GM12878 (cell line): ENCODE data around the gene VAC14. TPM values are rescaled to one million over a fixed set of nuclear protein-coding genes. Genes with fewer than 3 reads are reported as not detected.

Source experiments
- ATAC-seq: fragments of 200-7000 bp; cut with Tn5 transposase; 3 replicates; pipeline ENCODE4 v1.9.1; 2020; ENCODE audit warnings: mild to moderate bottlenecking, moderate library complexity
- BruUV-seq: library from RNA; stranded (reverse); fragments of 400-500 nt; replicated peaks from 2 replicates; lab custom pipeline; 2021; lab: Mats Ljungman, UMichigan
- CTCF ChIA-PET: fragments of 300-600 bp; sonication (Branson Sonifier 250); formaldehyde crosslinking; extraction: SDS; loops from one replicate; lab custom pipeline; 2021; ENCODE audit warnings: inconsistent platforms; lab: Yijun Ruan, JAX
- POLR2A ChIA-PET: fragments of 350-600 bp; formaldehyde crosslinking; extraction: SDS; loops from one replicate; lab custom pipeline; 2021; ENCODE audit warnings: inconsistent platforms; lab: Charles Lee
- RAD21 ChIA-PET: fragments of 300-600 bp; sonication (Branson Sonifier 250); formaldehyde crosslinking; loops from one replicate; lab custom pipeline; 2023; ENCODE audit warnings: antibody characterized with exemption; ENCODE audit not compliant: unreplicated experiment; lab: Charles Lee
- SMC1A ChIA-PET: fragments of 300-600 bp; sonication (Branson Sonifier 250); formaldehyde crosslinking; loops from one replicate; lab custom pipeline; 2023; ENCODE audit not compliant: unreplicated experiment, uncharacterized antibody; lab: Charles Lee
- DNase-seq: peaks from one replicate; pipeline ENCODE4 v3.0.0-alpha.2; 2011; ENCODE audit warnings: low read depth, low spot score
- FAIRE-seq: peaks from 3 replicates; lab custom pipeline; 2011; peaks lifted over from hg19 to GRCh38; lab: Jason Lieb, UNC
- H2AFZ ChIP-seq: 2 replicates; pipeline ENCODE4 v1.6.0; 2011; ENCODE audit warnings: low read depth, low read length, control low read depth; ENCODE audit not compliant: control insufficient read depth
- H3K27ac ChIP-seq: 2 replicates; pipeline ENCODE4 v1.5.1; 2011; ENCODE audit warnings: control low read depth; ENCODE audit not compliant: control insufficient read depth, insufficient read depth
- H3K27me3 ChIP-seq, 2 experiments: replicated peaks in 1 of 2; 2 replicates each; pipeline versions ENCODE4 v1.6.0 to v1.6.1; 2011; ENCODE audit warnings: low read length in 1 of 2; ENCODE audit not compliant: control insufficient read depth in 2 of 2, insufficient read depth in 2 of 2
- H3K36me3 ChIP-seq, 2 experiments: 2 replicates each; pipeline ENCODE4 v1.5.1; 2011; ENCODE audit warnings: low read length in 1 of 2; ENCODE audit not compliant: control insufficient read depth in 2 of 2, insufficient read depth in 2 of 2
- H3K4me1 ChIP-seq: 2 replicates; pipeline ENCODE4 v1.6.1; 2011; ENCODE audit warnings: mild to moderate bottlenecking, low read length, moderate library complexity, mixed read lengths; ENCODE audit not compliant: control insufficient read depth, insufficient read depth
- H3K4me2 ChIP-seq: 2 replicates; pipeline ENCODE4 v1.6.0; 2011; ENCODE audit warnings: control low read depth; ENCODE audit not compliant: control insufficient read depth, insufficient read depth
- H3K4me3 ChIP-seq: fragments of 200-600 bp; sonication (generic); 2 replicates; pipeline ENCODE4 v1.5.1; 2016
- H3K79me2 ChIP-seq: 2 replicates; pipeline ENCODE4 v1.6.0; 2011; ENCODE audit warnings: low read length; ENCODE audit not compliant: control insufficient read depth, insufficient read depth
- H3K9ac ChIP-seq: 2 replicates; pipeline ENCODE4 v1.8.0; 2011; ENCODE audit warnings: low read length, control low read depth, mixed read lengths; ENCODE audit not compliant: control insufficient read depth, insufficient read depth
- H3K9me3 ChIP-seq: replicated peaks from 3 replicates; pipeline ENCODE4 v1.5.1; 2011; ENCODE audit warnings: mild to moderate bottlenecking, low read length; ENCODE audit not compliant: control insufficient read depth, insufficient read depth
- H4K20me1 ChIP-seq: 2 replicates; pipeline ENCODE4 v1.6.0; 2011; ENCODE audit not compliant: control insufficient read depth, insufficient read depth
- BACH1 ChIP-seq: fragments of 450-650 bp; IDR thresholded peaks from 2 replicates; pipeline ENCODE4 v1.6.1; 2017; ENCODE audit warnings: mild to moderate bottlenecking, borderline replicate concordance
- CBX5 ChIP-seq: sonication (generic); IDR thresholded peaks from 2 replicates; pipeline ENCODE4 v1.6.1; 2016; ENCODE audit warnings: low read depth, moderate library complexity, mild to moderate bottlenecking, inconsistent platforms
- MEF2A ChIP-seq: IDR thresholded peaks from 2 replicates; pipeline ENCODE4 v1.6.1; 2011; ENCODE audit warnings: low read depth, mild to moderate bottlenecking, low read length, moderate library complexity; ENCODE audit not compliant: insufficient read depth
- MEF2B ChIP-seq: fragments of 450-650 bp; IDR thresholded peaks from 2 replicates; pipeline ENCODE4 v1.6.1; 2018; ENCODE audit warnings: mild to moderate bottlenecking, moderate library complexity; ENCODE audit not compliant: partially characterized antibody, poor library complexity, severe bottlenecking
- MTA2 ChIP-seq: fragments of 450-650 bp; IDR thresholded peaks from 2 replicates; pipeline ENCODE4 v1.6.1; 2016; ENCODE audit warnings: low read depth, mild to moderate bottlenecking, moderate library complexity
- NFIC ChIP-seq: IDR thresholded peaks from 2 replicates; pipeline ENCODE4 v1.6.1; 2012; ENCODE audit warnings: low read depth, mild to moderate bottlenecking, inconsistent platforms, low read length, moderate library complexity
- NFYA ChIP-seq: IDR thresholded peaks from 2 replicates; pipeline ENCODE4 v1.6.1; 2011; ENCODE audit warnings: low read depth, mild to moderate bottlenecking, low read length, improper control_type of control experiment, borderline replicate concordance
- RAD51 ChIP-seq: fragments of 450-650 bp; IDR thresholded peaks from 2 replicates; pipeline ENCODE4 v1.6.1; 2016; ENCODE audit warnings: moderate library complexity, mild to moderate bottlenecking, inconsistent platforms
- RFX5 ChIP-seq: IDR thresholded peaks from 2 replicates; pipeline ENCODE4 v1.6.1; 2011; ENCODE audit warnings: low read depth, low read length, improper control_type of control experiment
- SMAD1 ChIP-seq: fragments of 450-650 bp; IDR thresholded peaks from 2 replicates; pipeline ENCODE4 v1.6.1; 2018; ENCODE audit warnings: mild to moderate bottlenecking, low read depth; ENCODE audit not compliant: partially characterized antibody
- SPI1 ChIP-seq: IDR thresholded peaks from 2 replicates; pipeline ENCODE4 v1.6.1; 2011; ENCODE audit warnings: low read depth, mild to moderate bottlenecking, low read length, moderate library complexity, borderline replicate concordance; ENCODE audit not compliant: insufficient read depth
- STAT3 ChIP-seq: IDR thresholded peaks from 2 replicates; pipeline ENCODE4 v1.6.1; 2011; ENCODE audit warnings: low read depth, low read length, improper control_type of control experiment
- SUPT20H ChIP-seq: IDR thresholded peaks from 2 replicates; pipeline ENCODE4 v1.6.1; 2011; ENCODE audit warnings: low read depth, mild to moderate bottlenecking, low read length, moderate library complexity, borderline replicate concordance; ENCODE audit not compliant: control insufficient read depth
- WRNIP1 ChIP-seq: IDR thresholded peaks from 2 replicates; pipeline ENCODE4 v1.6.1; 2011; ENCODE audit warnings: low read depth, low read length, improper control_type of control experiment, borderline replicate concordance
- WGBS: methylation state at CpG from one replicate; pipeline ENCODE4 v1.1.6; 2016; ENCODE audit warnings: low lambda C conversion rate; ENCODE audit not compliant: insufficient replicate concordance, insufficient coverage; ENCODE audit errors: missing lambda C conversion rate; 5-methylcytosine and 5-hydroxymethylcytosine counted together
- in situ Hi-C: fragments of 300-500 bp; cut with MboI; formaldehyde crosslinking; loops from 9 replicates; pipeline ENCODE4 v1.14.3; 2018; ENCODE audit warnings: mixed read lengths
- intact Hi-C: fragments of 100-400 bp; cut with micrococcal nuclease; formaldehyde crosslinking; loops from one replicate; pipeline ENCODE4 v1.14.2; 2022; ENCODE audit not compliant: unreplicated experiment
- polyA plus RNA-seq, 11 experiments: library from polyadenylated mRNA; depleted of rRNA in 4 of 11; unstranded in 6 of 11; stranded (reverse) in 5 of 11; fragments of >200 nt; fragmentation: Nextera tagmentation in 4 of 11; fragmentation: Illumina TruSeq in 1 of 11; extraction: Ambion mirVana in 4 of 11; extraction: Trizol in 1 of 11; gene quantifications; 1 replicate in 1 of 11; 2 replicates in 10 of 11; pipeline versions ENCODE4 v1.2.1 to v1.2.3, GENCODE V29; 2011 to 2016; ENCODE audit warnings: inconsistent platforms in 2 of 11, missing spikeins in 2 of 11, low read depth in 1 of 11
- total RNA-seq, 4 experiments: library from RNA; depleted of rRNA in 3 of 4; stranded (reverse); fragments of >200 nt in 3 of 4; fragmentation: Illumina TruSeq in 1 of 4; extraction: Trizol in 1 of 4; gene quantifications; 2 replicates each; pipeline versions ENCODE4 v1.2.1 to v1.2.3, GENCODE V29; 2013 to 2021
- TF ChIP-seq, protein P1 (sequence below): fragments of 450-650 bp; IDR thresholded peaks from 2 replicates; pipeline ENCODE4 v1.6.1; 2017; ENCODE audit warnings: low read depth, mild to moderate bottlenecking, moderate library complexity
- TF ChIP-seq, protein P2 (sequence below): fragments of 150-350 bp; IDR thresholded peaks from 2 replicates; pipeline ENCODE4 v1.6.1; 2014; ENCODE audit warnings: mild to moderate bottlenecking, low read depth, low read length
- TF ChIP-seq, protein P3 (sequence below): fragments of 450-650 bp; conservative IDR thresholded peaks from 2 replicates; pipeline ENCODE4 v1.6.1; 2017; ENCODE audit warnings: mild to moderate bottlenecking, moderate library complexity
- TF ChIP-seq, protein P4 (sequence below): IDR thresholded peaks from 2 replicates; pipeline ENCODE4 v1.6.1; 2011; ENCODE audit warnings: borderline replicate concordance, low read depth, mild to moderate bottlenecking, moderate library complexity, low read length; ENCODE audit not compliant: insufficient read depth, poor library complexity, severe bottlenecking

VAC14 gene
- total and polyA plus RNA-seq, 10 of the 15 experiments (the other 5 are each of a cell fraction or from before 2014, with no cell fraction given) = 1.3 to 45.5 (median 25.5) TPM

DNA sequence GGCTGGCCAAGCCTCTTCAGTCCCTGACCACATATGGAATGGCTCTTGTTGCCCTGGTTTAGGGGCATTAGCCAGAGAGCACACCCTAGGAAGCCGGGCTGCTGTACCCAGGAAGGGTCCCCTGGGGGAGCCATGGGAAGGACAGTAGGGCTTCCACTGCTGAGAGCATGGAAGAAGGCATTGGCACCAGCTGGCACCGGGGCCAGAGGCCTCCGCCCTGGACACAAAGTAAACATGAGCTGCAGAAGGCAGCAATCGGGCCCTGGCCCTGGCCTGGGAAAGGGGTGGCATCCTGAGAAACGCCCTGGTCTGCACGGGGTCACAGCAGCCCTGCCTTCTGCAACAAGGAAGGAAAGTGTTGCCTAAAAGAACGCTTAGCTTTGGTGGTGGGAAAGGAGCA is 49.4 kb downstream of the VAC14 start:
- H3K9me3 ChIP-seq = no peaks in the 10 kb centered on the region
- no peaks in the 10 kb centered on the region for H3K27me3 ChIP-seq
- ChIA-PET RAD21 (no interaction called here), POLR2A (no interaction called here), CTCF (interaction anchor here (0.6 to 3.4 kb wide), 2 partner anchors 20 to 821 kb away, joined by 3 to 12 read pairs; no protein-coding TSS in a partner anchor), SMC1A (no interaction called here)
- peaks cover 4% of the 10 kb centered on the region; the same call in 1 of the 2 replicates for H3K4me1 ChIP-seq
- no peaks in the 10 kb centered on the region; a peak in 2 of 4 replicates for H3K36me3 ChIP-seq
- no peak overlapping the region for H3K27ac ChIP-seq
- H3K4me3 ChIP-seq = no peak overlapping the region
- FAIRE-seq (no peak), ATAC-seq (no peak), DNase-seq (no peak)
- 92% methylated on average over 7 of the region's 7 CpGs for WGBS
- H3K79me2 ChIP-seq = no peaks in the 10 kb centered on the region
- H3K9ac ChIP-seq = no peak overlapping the region
- in situ Hi-C loops = no loop called here
- intact Hi-C loops = no loop called here
- no TSS peak for BruUV-seq
- H2AFZ ChIP-seq = no peak overlapping the region
- TF ChIP-seq NFIC = no peak
- TF ChIP-seq, protein P1, sequence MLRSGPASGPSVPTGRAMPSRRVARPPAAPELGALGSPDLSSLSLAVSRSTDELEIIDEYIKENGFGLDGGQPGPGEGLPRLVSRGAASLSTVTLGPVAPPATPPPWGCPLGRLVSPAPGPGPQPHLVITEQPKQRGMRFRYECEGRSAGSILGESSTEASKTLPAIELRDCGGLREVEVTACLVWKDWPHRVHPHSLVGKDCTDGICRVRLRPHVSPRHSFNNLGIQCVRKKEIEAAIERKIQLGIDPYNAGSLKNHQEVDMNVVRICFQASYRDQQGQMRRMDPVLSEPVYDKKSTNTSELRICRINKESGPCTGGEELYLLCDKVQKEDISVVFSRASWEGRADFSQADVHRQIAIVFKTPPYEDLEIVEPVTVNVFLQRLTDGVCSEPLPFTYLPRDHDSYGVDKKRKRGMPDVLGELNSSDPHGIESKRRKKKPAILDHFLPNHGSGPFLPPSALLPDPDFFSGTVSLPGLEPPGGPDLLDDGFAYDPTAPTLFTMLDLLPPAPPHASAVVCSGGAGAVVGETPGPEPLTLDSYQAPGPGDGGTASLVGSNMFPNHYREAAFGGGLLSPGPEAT = no peak
- no peak for TF ChIP-seq NFYA
- no peak for TF ChIP-seq SMAD1
- no peak for TF ChIP-seq SUPT20H
- no peak for TF ChIP-seq BACH1
- no peak for TF ChIP-seq MEF2B
- TF ChIP-seq, protein P2, sequence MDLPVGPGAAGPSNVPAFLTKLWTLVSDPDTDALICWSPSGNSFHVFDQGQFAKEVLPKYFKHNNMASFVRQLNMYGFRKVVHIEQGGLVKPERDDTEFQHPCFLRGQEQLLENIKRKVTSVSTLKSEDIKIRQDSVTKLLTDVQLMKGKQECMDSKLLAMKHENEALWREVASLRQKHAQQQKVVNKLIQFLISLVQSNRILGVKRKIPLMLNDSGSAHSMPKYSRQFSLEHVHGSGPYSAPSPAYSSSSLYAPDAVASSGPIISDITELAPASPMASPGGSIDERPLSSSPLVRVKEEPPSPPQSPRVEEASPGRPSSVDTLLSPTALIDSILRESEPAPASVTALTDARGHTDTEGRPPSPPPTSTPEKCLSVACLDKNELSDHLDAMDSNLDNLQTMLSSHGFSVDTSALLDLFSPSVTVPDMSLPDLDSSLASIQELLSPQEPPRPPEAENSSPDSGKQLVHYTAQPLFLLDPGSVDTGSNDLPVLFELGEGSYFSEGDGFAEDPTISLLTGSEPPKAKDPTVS = no peak
- TF ChIP-seq, protein P3, sequence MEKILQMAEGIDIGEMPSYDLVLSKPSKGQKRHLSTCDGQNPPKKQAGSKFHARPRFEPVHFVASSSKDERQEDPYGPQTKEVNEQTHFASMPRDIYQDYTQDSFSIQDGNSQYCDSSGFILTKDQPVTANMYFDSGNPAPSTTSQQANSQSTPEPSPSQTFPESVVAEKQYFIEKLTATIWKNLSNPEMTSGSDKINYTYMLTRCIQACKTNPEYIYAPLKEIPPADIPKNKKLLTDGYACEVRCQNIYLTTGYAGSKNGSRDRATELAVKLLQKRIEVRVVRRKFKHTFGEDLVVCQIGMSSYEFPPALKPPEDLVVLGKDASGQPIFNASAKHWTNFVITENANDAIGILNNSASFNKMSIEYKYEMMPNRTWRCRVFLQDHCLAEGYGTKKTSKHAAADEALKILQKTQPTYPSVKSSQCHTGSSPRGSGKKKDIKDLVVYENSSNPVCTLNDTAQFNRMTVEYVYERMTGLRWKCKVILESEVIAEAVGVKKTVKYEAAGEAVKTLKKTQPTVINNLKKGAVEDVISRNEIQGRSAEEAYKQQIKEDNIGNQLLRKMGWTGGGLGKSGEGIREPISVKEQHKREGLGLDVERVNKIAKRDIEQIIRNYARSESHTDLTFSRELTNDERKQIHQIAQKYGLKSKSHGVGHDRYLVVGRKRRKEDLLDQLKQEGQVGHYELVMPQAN = no peak
- no peak for TF ChIP-seq CBX5
- no peak for TF ChIP-seq MEF2A
- no peak for TF ChIP-seq RFX5
- TF ChIP-seq MTA2 = no peak
- TF ChIP-seq, protein P4, sequence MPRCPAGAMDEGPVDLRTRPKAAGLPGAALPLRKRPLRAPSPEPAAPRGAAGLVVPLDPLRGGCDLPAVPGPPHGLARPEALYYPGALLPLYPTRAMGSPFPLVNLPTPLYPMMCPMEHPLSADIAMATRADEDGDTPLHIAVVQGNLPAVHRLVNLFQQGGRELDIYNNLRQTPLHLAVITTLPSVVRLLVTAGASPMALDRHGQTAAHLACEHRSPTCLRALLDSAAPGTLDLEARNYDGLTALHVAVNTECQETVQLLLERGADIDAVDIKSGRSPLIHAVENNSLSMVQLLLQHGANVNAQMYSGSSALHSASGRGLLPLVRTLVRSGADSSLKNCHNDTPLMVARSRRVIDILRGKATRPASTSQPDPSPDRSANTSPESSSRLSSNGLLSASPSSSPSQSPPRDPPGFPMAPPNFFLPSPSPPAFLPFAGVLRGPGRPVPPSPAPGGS = no peak
- TF ChIP-seq STAT3 = no peak
- no peak for TF ChIP-seq SPI1
- TF ChIP-seq WRNIP1 = no peak
- no peak for TF ChIP-seq RAD51
- no peaks in the 10 kb centered on the region for H4K20me1 ChIP-seq
- H3K4me2 ChIP-seq = no peak overlapping the region
